ENCODE data around the gene PTPN4. TPM values are rescaled to one million over a fixed set of nuclear protein-coding genes. Genes with fewer than 3 reads are reported as not detected.

Gene PTPN4
- total and polyA plus RNA-seq, 2 of the 13 experiments (the other 11 are each of a cell fraction or from before 2014, with no cell fraction given) = 20.3 to 34.6 TPM

DNA sequence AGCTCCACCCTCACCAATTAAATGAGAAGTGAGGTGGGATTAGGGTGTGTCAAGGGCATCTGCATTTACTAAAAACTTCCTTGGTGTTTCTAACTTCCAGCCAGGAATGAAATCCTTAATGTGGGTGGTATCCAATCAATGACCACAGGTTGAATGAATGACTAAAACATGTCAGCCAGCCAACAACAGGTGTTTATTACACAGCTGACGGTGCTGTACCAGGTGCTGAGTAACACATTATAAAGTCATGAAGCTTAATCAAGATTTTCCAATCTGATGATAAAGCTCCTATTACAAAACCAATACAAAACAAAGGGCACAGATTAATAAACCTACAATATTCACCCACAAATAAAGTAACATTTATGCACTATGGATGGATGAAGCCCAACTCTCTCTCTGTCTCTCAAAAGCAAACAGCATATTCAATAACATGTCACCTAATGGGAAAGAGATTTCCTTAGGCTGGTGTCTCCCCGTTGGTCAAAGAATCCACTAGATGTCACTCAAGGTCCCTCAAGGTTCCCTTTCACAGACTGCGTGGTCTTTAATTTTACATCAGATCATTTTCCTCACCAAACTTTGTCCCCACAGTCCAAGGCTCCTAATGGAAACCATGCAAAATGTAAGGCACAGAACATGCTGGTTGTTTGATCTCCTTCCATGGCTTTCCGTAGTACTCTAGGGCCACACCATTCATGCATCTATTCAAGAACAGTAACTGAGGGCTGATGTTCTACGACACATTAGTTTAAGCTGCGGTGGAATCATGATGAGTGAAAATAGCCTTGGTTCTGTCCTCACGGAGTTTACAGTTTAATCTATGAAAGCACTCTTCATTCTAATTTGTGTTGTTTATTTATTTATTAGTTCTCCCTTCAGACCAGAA, 6.4 kb upstream of the PTPN4 start (continued):
- no peak for TF ChIP-seq HNF4G (IDR thresholded peaks at IDR 0.05; ENCODE audit: borderline replicate concordance, low read depth, low read length)
- no peak for TF ChIP-seq HNF4G (CRISPR knock-in tag; IDR thresholded peaks at IDR 0.05; ENCODE audit: borderline replicate concordance, low read depth)
- TF ChIP-seq NFKB2 (CRISPR knock-in tag; IDR thresholded peaks at IDR 0.05; ENCODE audit: borderline replicate concordance) = no peak
- TF ChIP-seq STAG1 (CRISPR knock-in tag; IDR thresholded peaks at IDR 0.05) = peak; percentile 91
- TF ChIP-seq RXRB (CRISPR knock-in tag; IDR thresholded peaks at IDR 0.05; ENCODE audit: borderline replicate concordance) = 0 out of 2 replicates have a peak, but pooled peaks have one; percentile 17
- TF ChIP-seq, protein P1, sequence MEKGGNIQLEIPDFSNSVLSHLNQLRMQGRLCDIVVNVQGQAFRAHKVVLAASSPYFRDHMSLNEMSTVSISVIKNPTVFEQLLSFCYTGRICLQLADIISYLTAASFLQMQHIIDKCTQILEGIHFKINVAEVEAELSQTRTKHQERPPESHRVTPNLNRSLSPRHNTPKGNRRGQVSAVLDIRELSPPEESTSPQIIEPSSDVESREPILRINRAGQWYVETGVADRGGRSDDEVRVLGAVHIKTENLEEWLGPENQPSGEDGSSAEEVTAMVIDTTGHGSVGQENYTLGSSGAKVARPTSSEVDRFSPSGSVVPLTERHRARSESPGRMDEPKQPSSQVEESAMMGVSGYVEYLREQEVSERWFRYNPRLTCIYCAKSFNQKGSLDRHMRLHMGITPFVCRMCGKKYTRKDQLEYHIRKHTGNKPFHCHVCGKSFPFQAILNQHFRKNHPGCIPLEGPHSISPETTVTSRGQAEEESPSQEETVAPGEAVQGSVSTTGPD (CRISPR knock-in tag; IDR thresholded peaks at IDR 0.05) = no peak
- TF ChIP-seq ZNF737 (CRISPR knock-in tag; IDR thresholded peaks at IDR 0.05; ENCODE audit: borderline replicate concordance) = no peak
- no peak for TF ChIP-seq RCOR2 (CRISPR knock-in tag; IDR thresholded peaks at IDR 0.05)
- no peak for TF ChIP-seq SRSF4 (IDR thresholded peaks at IDR 0.05; ENCODE audit: low read depth, low read length, poor library complexity, severe bottlenecking)
- TF ChIP-seq ZNF549 (CRISPR knock-in tag; IDR thresholded peaks at IDR 0.05) = no peak
- TF ChIP-seq ZNF24 (IDR thresholded peaks at IDR 0.05) = no peak
- TF ChIP-seq SRF (IDR thresholded peaks at IDR 0.05; ENCODE audit: low read depth, low read length) = no peak
- TF ChIP-seq JARID2 (CRISPR knock-in tag; IDR thresholded peaks at IDR 0.05; ENCODE audit: insufficient replicate concordance) = no peak
- no peak for TF ChIP-seq NFE2L2 (IDR thresholded peaks at IDR 0.05; ENCODE audit: low read length)
- TF ChIP-seq, protein P2, sequence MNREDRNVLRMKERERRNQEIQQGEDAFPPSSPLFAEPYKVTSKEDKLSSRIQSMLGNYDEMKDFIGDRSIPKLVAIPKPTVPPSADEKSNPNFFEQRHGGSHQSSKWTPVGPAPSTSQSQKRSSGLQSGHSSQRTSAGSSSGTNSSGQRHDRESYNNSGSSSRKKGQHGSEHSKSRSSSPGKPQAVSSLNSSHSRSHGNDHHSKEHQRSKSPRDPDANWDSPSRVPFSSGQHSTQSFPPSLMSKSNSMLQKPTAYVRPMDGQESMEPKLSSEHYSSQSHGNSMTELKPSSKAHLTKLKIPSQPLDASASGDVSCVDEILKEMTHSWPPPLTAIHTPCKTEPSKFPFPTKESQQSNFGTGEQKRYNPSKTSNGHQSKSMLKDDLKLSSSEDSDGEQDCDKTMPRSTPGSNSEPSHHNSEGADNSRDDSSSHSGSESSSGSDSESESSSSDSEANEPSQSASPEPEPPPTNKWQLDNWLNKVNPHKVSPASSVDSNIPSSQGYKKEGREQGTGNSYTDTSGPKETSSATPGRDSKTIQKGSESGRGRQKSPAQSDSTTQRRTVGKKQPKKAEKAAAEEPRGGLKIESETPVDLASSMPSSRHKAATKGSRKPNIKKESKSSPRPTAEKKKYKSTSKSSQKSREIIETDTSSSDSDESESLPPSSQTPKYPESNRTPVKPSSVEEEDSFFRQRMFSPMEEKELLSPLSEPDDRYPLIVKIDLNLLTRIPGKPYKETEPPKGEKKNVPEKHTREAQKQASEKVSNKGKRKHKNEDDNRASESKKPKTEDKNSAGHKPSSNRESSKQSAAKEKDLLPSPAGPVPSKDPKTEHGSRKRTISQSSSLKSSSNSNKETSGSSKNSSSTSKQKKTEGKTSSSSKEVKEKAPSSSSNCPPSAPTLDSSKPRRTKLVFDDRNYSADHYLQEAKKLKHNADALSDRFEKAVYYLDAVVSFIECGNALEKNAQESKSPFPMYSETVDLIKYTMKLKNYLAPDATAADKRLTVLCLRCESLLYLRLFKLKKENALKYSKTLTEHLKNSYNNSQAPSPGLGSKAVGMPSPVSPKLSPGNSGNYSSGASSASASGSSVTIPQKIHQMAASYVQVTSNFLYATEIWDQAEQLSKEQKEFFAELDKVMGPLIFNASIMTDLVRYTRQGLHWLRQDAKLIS (CRISPR knock-in tag; IDR thresholded peaks at IDR 0.05) = no peak
- TF ChIP-seq MIER2 (CRISPR knock-in tag; IDR thresholded peaks at IDR 0.05) = no peak
- TF ChIP-seq SALL1 (CRISPR knock-in tag; IDR thresholded peaks at IDR 0.05) = no peak
- TF ChIP-seq ZNF331 (CRISPR knock-in tag; IDR thresholded peaks at IDR 0.05) = no peak
- no peak for TF ChIP-seq DNMT3B (CRISPR knock-in tag; conservative IDR thresholded peaks at IDR 0.05)
- TF ChIP-seq GTF2F1 (IDR thresholded peaks at IDR 0.05; ENCODE audit: low read length) = no peak
- no peak for TF ChIP-seq NR2C2 (CRISPR knock-in tag; IDR thresholded peaks at IDR 0.05; ENCODE audit: borderline replicate concordance)
- no peak for TF ChIP-seq POGZ (CRISPR knock-in tag; IDR thresholded peaks at IDR 0.05)
- TF ChIP-seq KLF11 (CRISPR knock-in tag; IDR thresholded peaks at IDR 0.05) = no peak
- no peak for TF ChIP-seq GFI1 (CRISPR knock-in tag; IDR thresholded peaks at IDR 0.05; ENCODE audit: borderline replicate concordance)
- no peak for TF ChIP-seq IKZF4 (CRISPR knock-in tag; IDR thresholded peaks at IDR 0.05; ENCODE audit: borderline replicate concordance, low read depth, not compliant biosample characterization)
- TF ChIP-seq KAT8 (CRISPR knock-in tag; IDR thresholded peaks at IDR 0.05) = no peak
- no peak for TF ChIP-seq NPAS2 (CRISPR knock-in tag; IDR thresholded peaks at IDR 0.05; ENCODE audit: borderline replicate concordance)
- no peak for TF ChIP-seq AKAP8 (CRISPR knock-in tag; IDR thresholded peaks at IDR 0.05)

Data from HepG2 (cell line).